IgD-negative memory B cell (primary cell): ENCODE results near the gene KRT35. TPM values are rescaled to one million over a fixed set of nuclear protein-coding genes. Genes with fewer than 3 reads are reported as not detected.

Experiments
- H3K27ac Mint-ChIP-seq, 3 donors: one replicate each; pipeline ENCODE4 v1.8.0; 2020 to 2022; ENCODE audit warnings: mild to moderate bottlenecking in 3 of 3, mixed read lengths in 3 of 3, moderate library complexity in 1 of 3
- H3K27me3 Mint-ChIP-seq: one replicate; pipeline ENCODE4 v1.8.0; 2021; ENCODE audit warnings: mixed read lengths
- H3K36me3 Mint-ChIP-seq: one replicate; pipeline ENCODE4 v1.8.0; 2020; ENCODE audit warnings: mild to moderate bottlenecking, mixed read lengths
- H3K4me1 Mint-ChIP-seq, 3 donors: one replicate each; pipeline ENCODE4 v1.8.0; 2020 to 2022; ENCODE audit warnings: mixed read lengths in 3 of 3, mild to moderate bottlenecking in 1 of 3
- H3K4me3 Mint-ChIP-seq, 4 donors: one replicate each; pipeline ENCODE4 v1.8.0; 2020 to 2022; ENCODE audit warnings: mild to moderate bottlenecking in 4 of 4, mixed read lengths in 4 of 4, moderate library complexity in 3 of 4
- H3K9me3 Mint-ChIP-seq, 3 donors: one replicate each; pipeline ENCODE4 v1.8.0; 2020 to 2021; ENCODE audit warnings: mixed read lengths in 3 of 3, mild to moderate bottlenecking in 1 of 3
- polyA plus RNA-seq: library from polyadenylated mRNA; unstranded; fragments of 300-500 nt; fragmentation: Illumina TruSeq; gene quantifications from one replicate; pipeline ENCODE4 v1.2.3, GENCODE V29; 2021

The KRT35 gene
- not detected for polyA plus RNA-seq

- Mint-ChIP-seq H3K36me3 (no peaks in the 10 kb centered on the region), H3K9me3 (no peaks in the 10 kb centered on the region), H3K27ac (no peak within 1 kb of the TSS), H3K27me3 (peaks cover 4% of the 10 kb centered on the region), H3K4me1 (peaks cover 0 to 3% (median 0%) of the 10 kb centered on the region in 3 donors), H3K4me3 (no peak within 1 kb of the TSS)
Observed at GRCh38 chr17:41481036-41481435, at the start of gene KRT35. KRT35 (minus strand) TSS chr17:41481151; CDS start chr17:41481097, 54 bp downstream.

GRCh38 chr17:41530062-41531048 lies 49.4 kb upstream of the KRT35 start:
- Mint-ChIP-seq H3K36me3 (no peaks in the 10 kb centered on the region), H3K4me3 (peak overlapping the region in 1 of 4 donors; percentile 40), H3K27ac (no peak overlapping the region), H3K4me1 (peaks cover 0 to 3% (median 2%) of the 10 kb centered on the region in 3 donors), H3K9me3 (peaks cover 0 to 5% (median 0%) of the 10 kb centered on the region in 3 donors), H3K27me3 (peaks cover 53% of the 10 kb centered on the region)

- no peak overlapping the region for H3K4me3 Mint-ChIP-seq
- H3K27ac Mint-ChIP-seq = no peak overlapping the region
- H3K4me1 Mint-ChIP-seq = peaks cover 0 to 3% (median 2%) of the 10 kb centered on the region in 3 donors
- no peaks in the 10 kb centered on the region for H3K36me3 Mint-ChIP-seq
- H3K9me3 Mint-ChIP-seq = peaks cover 0 to 5% (median 0%) of the 10 kb centered on the region in 3 donors
- peaks cover 47% of the 10 kb centered on the region for H3K27me3 Mint-ChIP-seq
Observed at GRCh38 chr17:41529491-41529915, 48.6 kb upstream of the KRT35 start.

GRCh38 chr17:41528959-41529353 lies 48.0 kb upstream of the KRT35 start:
- Mint-ChIP-seq H3K27me3 (peaks cover 47% of the 10 kb centered on the region), H3K4me3 (peak overlapping the region in 2 of 4 donors; percentile 37 to 60), H3K9me3 (peaks cover 0 to 5% (median 0%) of the 10 kb centered on the region in 3 donors), H3K4me1 (peaks cover 0 to 3% (median 2%) of the 10 kb centered on the region in 3 donors), H3K36me3 (no peaks in the 10 kb centered on the region), H3K27ac (no peak overlapping the region)

GRCh38 chr17:41527063-41528023 lies 46.4 kb upstream of the KRT35 start:
- Mint-ChIP-seq H3K27ac (peak overlapping the region in 1 of 3 donors; percentile 56), H3K4me3 (peak overlapping the region in 3 of 4 donors; percentile 30 to 47 (median 47)), H3K27me3 (peaks cover 40% of the 10 kb centered on the region), H3K36me3 (no peaks in the 10 kb centered on the region), H3K9me3 (no peaks in the 10 kb centered on the region), H3K4me1 (peaks cover 0 to 3% (median 2%) of the 10 kb centered on the region in 3 donors)

GRCh38 chr17:41524261-41524660 lies 43.3 kb upstream of the KRT35 start:
- Mint-ChIP-seq H3K27ac (no peak overlapping the region), H3K4me3 (no peak overlapping the region), H3K27me3 (peaks cover 21% of the 10 kb centered on the region), H3K9me3 (no peaks in the 10 kb centered on the region), H3K36me3 (no peaks in the 10 kb centered on the region), H3K4me1 (peaks cover 0 to 3% (median 1%) of the 10 kb centered on the region in 3 donors)

GRCh38 chr17:41523787-41524186 lies 42.8 kb upstream of the KRT35 start:
- H3K36me3 Mint-ChIP-seq = no peaks in the 10 kb centered on the region
- no peaks in the 10 kb centered on the region for H3K9me3 Mint-ChIP-seq
- H3K4me1 Mint-ChIP-seq = peaks cover 0 to 2% (median 0%) of the 10 kb centered on the region in 3 donors
- H3K27me3 Mint-ChIP-seq = peaks cover 16% of the 10 kb centered on the region
- H3K4me3 Mint-ChIP-seq = no peak overlapping the region
- H3K27ac Mint-ChIP-seq = no peak overlapping the region

GRCh38 chr17:41523225-41523593 lies 42.3 kb upstream of the KRT35 start:
- Mint-ChIP-seq H3K4me1 (no peaks in the 10 kb centered on the region), H3K36me3 (no peaks in the 10 kb centered on the region), H3K4me3 (no peak overlapping the region), H3K27ac (no peak overlapping the region), H3K9me3 (no peaks in the 10 kb centered on the region), H3K27me3 (peaks cover 11% of the 10 kb centered on the region)

- H3K4me3 Mint-ChIP-seq = no peak overlapping the region
- no peaks in the 10 kb centered on the region for H3K36me3 Mint-ChIP-seq
- no peak overlapping the region for H3K27ac Mint-ChIP-seq
- peaks cover 10% of the 10 kb centered on the region for H3K27me3 Mint-ChIP-seq
- H3K9me3 Mint-ChIP-seq = no peaks in the 10 kb centered on the region
- H3K4me1 Mint-ChIP-seq = no peaks in the 10 kb centered on the region
Observed at GRCh38 chr17:41522301-41523224, 41.6 kb upstream of the KRT35 start.

GRCh38 chr17:41521574-41522261 lies 40.8 kb upstream of the KRT35 start:
- H3K27ac Mint-ChIP-seq = no peak overlapping the region
- H3K27me3 Mint-ChIP-seq = peaks cover 1% of the 10 kb centered on the region
- no peaks in the 10 kb centered on the region for H3K9me3 Mint-ChIP-seq
- no peaks in the 10 kb centered on the region for H3K36me3 Mint-ChIP-seq
- H3K4me1 Mint-ChIP-seq = no peaks in the 10 kb centered on the region
- H3K4me3 Mint-ChIP-seq = no peak overlapping the region

- Mint-ChIP-seq H3K9me3 (no peaks in the 10 kb centered on the region), H3K27me3 (no peaks in the 10 kb centered on the region), H3K4me3 (no peak overlapping the region), H3K27ac (no peak overlapping the region), H3K36me3 (no peaks in the 10 kb centered on the region), H3K4me1 (no peaks in the 10 kb centered on the region)
Observed at GRCh38 chr17:41520821-41521521, 40.0 kb upstream of the KRT35 start.

- Mint-ChIP-seq H3K4me3 (no peak overlapping the region), H3K9me3 (no peaks in the 10 kb centered on the region), H3K36me3 (no peaks in the 10 kb centered on the region), H3K27ac (no peak overlapping the region), H3K4me1 (no peaks in the 10 kb centered on the region), H3K27me3 (no peaks in the 10 kb centered on the region)
Observed at GRCh38 chr17:41519501-41520224, 38.7 kb upstream of the KRT35 start.
